DND-41 (cell line): ENCODE results near the gene ADORA3.

Experiments
- CTCF ChIP-seq: IDR thresholded peaks from 2 replicates; pipeline ENCODE4 v1.5.1; 2012; ENCODE audit warnings: borderline replicate concordance, low read length, moderate library complexity, mild to moderate bottlenecking; ENCODE audit not compliant: poor library complexity, severe bottlenecking; ENCODE audit errors: extremely low read depth
- EZH2 ChIP-seq: IDR thresholded peaks from 3 replicates; pipeline ENCODE4 v1.6.1; 2012; ENCODE audit warnings: borderline replicate concordance, low read depth, mild to moderate bottlenecking, moderate library complexity, low read length, inconsistent platforms; ENCODE audit not compliant: severe bottlenecking

GRCh38 chr1:111541721-111542120 lies 38.3 kb upstream of the ADORA3 start:
- TF ChIP-seq CTCF: no peak
- TF ChIP-seq EZH2: no peak
